NCI-H1417 treated with DMSO at 0.1 percent for 48 hours (cell line): ENCODE results near the gene PSMA8.
"Not testable (repeated sequence)": the region's sequence is repeated elsewhere in the genome, so short reads cannot be mapped to it uniquely, and the experiment has no call there.

Experiments used
- DNase-seq: peaks from one replicate; lab custom pipeline; 2025; lab: John Stamatoyannopoulos, UW

The PSMA8 gene

GRCh38 chr18:26175481-26175880 lies 41.8 kb downstream of the PSMA8 start:
- DNase-seq: no peak

GRCh38 chr18:26176134-26176533 lies 42.5 kb downstream of the PSMA8 start:
- no peak for DNase-seq

GRCh38 chr18:26181343-26181826 lies 47.7 kb downstream of the PSMA8 start:
- no peak for DNase-seq

- no peak for DNase-seq
Measured at GRCh38 chr18:26183395-26184112, 49.9 kb downstream of the PSMA8 start.

GRCh38 chr18:26185267-26185666 lies 51.6 kb downstream of the PSMA8 start:
- no peak for DNase-seq

GRCh38 chr18:26190506-26190905 lies 56.8 kb downstream of the PSMA8 start:
- no peak for DNase-seq

- no peak for DNase-seq
Measured at GRCh38 chr18:26192233-26192632, 58.6 kb downstream of the PSMA8 start.

- no peak for DNase-seq
Measured at GRCh38 chr18:26196605-26197004, 62.9 kb downstream of the PSMA8 start.

GRCh38 chr18:26202001-26202400 lies 68.3 kb downstream of the PSMA8 start:
- not testable (repeated sequence) for DNase-seq

- DNase-seq: no peak
Measured at GRCh38 chr18:26205318-26205717, 71.6 kb downstream of the PSMA8 start.

- DNase-seq: no peak
Measured at GRCh38 chr18:26206488-26206887, 72.8 kb downstream of the PSMA8 start.

GRCh38 chr18:26207937-26208336 lies 74.3 kb downstream of the PSMA8 start:
- no peak for DNase-seq

GRCh38 chr18:26208977-26209376 lies 75.3 kb downstream of the PSMA8 start:
- DNase-seq: no peak

- no peak for DNase-seq
Measured at GRCh38 chr18:26210147-26210546, 76.5 kb downstream of the PSMA8 start.

GRCh38 chr18:26215247-26215970 lies 81.7 kb downstream of the PSMA8 start:
- no peak for DNase-seq

GRCh38 chr18:26225022-26225693 lies 91.5 kb downstream of the PSMA8 start:
- no peak for DNase-seq

GRCh38 chr18:26225915-26226228 lies 92.2 kb downstream of the PSMA8 start:
- no peak for DNase-seq

GRCh38 chr18:26226229-26227050 lies 92.8 kb downstream of the PSMA8 start, which contains the start of gene TAF4B:
TAF4B (plus strand) TSS chr18:26226445; CDS start chr18:26226934, 489 bp downstream.
- peak; percentile 80 for DNase-seq

GRCh38 chr18:26227051-26227670 lies 93.5 kb downstream of the PSMA8 start:
- DNase-seq: no peak

GRCh38 chr18:26228562-26229260 lies 95.0 kb downstream of the PSMA8 start:
- DNase-seq: no peak

- no peak for DNase-seq
Measured at GRCh38 chr18:26230497-26230896, 96.8 kb downstream of the PSMA8 start.
